AG04449 (cell line): Measurements from ENCODE around the gene R3HDM4.
"Not testable (repeated sequence)": the region's sequence is repeated elsewhere in the genome, so short reads cannot be mapped to it uniquely, and the experiment has no call there.

ENCODE experiments used
- CTCF ChIA-PET: fragments of 350-600 bp; formaldehyde crosslinking; extraction: SDS; loops from one replicate; lab custom pipeline; 2021; ENCODE audit warnings: antibody characterized with exemption; lab: Yijun Ruan, JAX
- POLR2A ChIA-PET: fragments of 400-600, 350-600 bp; formaldehyde crosslinking; extraction: SDS; loops from one replicate; lab custom pipeline; 2020; ENCODE audit warnings: antibody characterized with exemption, inconsistent platforms; lab: Yijun Ruan, JAX
- DNase-seq: peaks from one replicate; pipeline ENCODE4 v3.0.0-alpha.2; 2010; ENCODE audit warnings: low read depth, low spot score
- H3K4me3 ChIP-seq: 2 replicates; pipeline ENCODE4 v1.5.1; 2011; ENCODE audit warnings: low read depth, mild to moderate bottlenecking, control low read depth, low read length
- TF ChIP-seq, protein P1 (sequence below): IDR thresholded peaks from one replicate; pipeline ENCODE4 v1.5.1; 2011; ENCODE audit warnings: mild to moderate bottlenecking, moderate library complexity, low read length, control low read depth, inconsistent platforms; ENCODE audit not compliant: insufficient read depth; ENCODE audit errors: missing control alignments

R3HDM4 gene

DNA sequence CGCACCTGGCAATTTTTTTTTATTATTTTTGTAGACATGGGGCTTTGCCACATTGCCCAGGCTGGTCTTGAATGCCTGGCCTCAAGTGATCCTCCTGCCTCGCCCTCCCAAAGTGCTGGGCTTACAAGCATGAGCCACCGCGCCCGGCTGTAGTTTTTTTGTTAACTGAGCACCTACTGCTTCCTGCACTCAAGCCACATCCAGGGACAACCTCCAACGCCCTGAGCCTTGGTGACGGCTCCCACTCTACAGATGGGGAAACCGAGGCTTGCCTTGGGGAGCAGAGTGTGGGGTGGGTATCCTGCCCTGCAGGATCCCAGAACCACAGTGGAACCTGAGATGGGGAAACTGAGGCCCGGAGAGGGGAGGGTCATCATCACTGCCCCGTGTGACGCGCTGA, 57.9 kb downstream of the R3HDM4 start:
- no peak for DNase-seq
- POLR2A ChIA-PET: no interaction called here
- CTCF ChIA-PET: interaction anchor here (1.1 to 3.3 kb wide), 6 partner anchors 11 to 386 kb away, joined by 3 to 18 read pairs (median 6); partner anchors contain the start of gene WDR18
- H3K4me3 ChIP-seq: no peak overlapping the region
- TF ChIP-seq, protein P1, sequence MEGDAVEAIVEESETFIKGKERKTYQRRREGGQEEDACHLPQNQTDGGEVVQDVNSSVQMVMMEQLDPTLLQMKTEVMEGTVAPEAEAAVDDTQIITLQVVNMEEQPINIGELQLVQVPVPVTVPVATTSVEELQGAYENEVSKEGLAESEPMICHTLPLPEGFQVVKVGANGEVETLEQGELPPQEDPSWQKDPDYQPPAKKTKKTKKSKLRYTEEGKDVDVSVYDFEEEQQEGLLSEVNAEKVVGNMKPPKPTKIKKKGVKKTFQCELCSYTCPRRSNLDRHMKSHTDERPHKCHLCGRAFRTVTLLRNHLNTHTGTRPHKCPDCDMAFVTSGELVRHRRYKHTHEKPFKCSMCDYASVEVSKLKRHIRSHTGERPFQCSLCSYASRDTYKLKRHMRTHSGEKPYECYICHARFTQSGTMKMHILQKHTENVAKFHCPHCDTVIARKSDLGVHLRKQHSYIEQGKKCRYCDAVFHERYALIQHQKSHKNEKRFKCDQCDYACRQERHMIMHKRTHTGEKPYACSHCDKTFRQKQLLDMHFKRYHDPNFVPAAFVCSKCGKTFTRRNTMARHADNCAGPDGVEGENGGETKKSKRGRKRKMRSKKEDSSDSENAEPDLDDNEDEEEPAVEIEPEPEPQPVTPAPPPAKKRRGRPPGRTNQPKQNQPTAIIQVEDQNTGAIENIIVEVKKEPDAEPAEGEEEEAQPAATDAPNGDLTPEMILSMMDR: no peak

DNA sequence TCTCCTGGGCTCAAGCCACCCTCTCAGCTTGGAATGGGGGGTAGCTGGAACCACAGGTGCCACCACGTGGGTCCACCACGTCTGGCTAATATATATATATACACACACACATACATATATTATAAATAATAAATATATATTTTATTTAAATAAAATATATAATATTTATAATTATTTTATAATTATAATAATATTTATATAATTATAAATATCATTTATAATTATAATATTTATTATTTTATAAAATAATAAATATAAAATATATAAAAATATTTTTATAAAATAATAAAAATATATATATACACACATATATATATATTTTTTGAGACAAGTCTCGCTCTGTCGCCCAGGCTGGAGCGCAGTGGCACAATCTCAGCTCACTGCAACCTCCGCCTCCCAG, 58.5 kb downstream of the R3HDM4 start:
- POLR2A ChIA-PET: no interaction called here
- H3K4me3 ChIP-seq: no peak overlapping the region
- TF ChIP-seq, protein P1: no peak
- DNase-seq: no peak
- CTCF ChIA-PET: interaction anchor here (0.7 to 3.3 kb wide), 5 partner anchors 23 to 386 kb away, joined by 3 to 18 read pairs (median 3); partner anchors contain the start of gene WDR18

DNA sequence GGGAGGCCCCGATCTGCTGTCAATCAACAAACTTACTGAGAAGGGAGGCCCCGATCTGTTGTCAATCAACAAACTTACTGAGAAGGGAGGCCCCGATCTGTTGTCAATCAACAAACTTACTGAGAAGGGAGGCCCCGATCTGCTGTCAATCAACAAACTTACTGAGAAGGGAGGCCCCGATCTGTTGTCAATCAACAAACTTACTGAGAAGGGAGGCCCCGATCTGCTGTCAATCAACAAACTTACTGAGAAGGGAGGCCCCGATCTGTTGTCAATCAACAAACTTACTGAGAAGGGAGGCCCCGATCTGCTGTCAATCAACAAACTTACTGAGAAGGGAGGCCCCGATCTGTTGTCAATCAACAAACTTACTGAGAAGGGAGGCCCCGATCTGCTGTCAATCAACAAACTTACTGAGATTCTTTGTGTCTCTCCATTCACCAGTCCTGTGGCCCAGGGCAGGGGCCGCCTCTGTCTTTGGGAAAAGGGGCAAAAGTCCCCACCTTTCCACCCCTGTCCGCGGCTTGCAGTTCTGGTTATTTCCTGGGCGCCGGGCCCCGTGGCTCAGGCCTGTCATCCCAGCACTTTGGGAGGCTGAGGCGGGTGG, 59.3 kb downstream of the R3HDM4 start:
- DNase-seq, POLR2A ChIA-PET, H3K4me3 ChIP-seq: not testable (repeated sequence)
- CTCF ChIA-PET: interaction anchor here (1.5 kb wide), 1 partner anchor 387 kb away, joined by 3 read pairs; no protein-coding TSS in a partner anchor

DNA sequence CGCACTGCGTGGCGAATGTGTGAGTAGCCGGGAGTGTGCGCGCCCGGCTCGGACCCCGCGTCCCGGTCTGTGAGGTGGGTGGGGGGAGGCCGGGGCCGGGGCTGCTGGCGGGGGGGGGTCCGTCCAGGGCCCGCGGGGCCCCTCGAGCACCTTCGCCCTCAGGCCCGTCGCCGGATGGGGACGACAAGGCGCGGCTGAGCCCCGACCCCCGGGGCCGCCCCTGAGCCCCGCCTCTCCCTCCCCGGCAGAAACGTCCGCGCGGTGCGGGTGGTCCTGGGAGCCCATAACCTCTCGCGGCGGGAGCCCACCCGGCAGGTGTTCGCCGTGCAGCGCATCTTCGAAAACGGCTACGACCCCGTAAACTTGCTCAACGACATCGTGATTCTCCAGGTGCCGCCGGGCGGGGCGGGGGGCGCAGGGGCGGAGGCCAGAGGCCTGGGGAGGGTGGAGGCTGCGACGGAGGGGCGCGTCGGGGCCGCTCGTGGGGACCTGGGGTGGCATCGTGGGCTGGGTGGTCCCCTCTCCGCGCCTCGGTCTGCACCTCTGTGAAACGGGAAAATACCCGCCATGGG, 59.9 kb downstream of the R3HDM4 start:
- POLR2A ChIA-PET: no interaction called here
- DNase-seq: no peak
- CTCF ChIA-PET: no interaction called here
- TF ChIP-seq, protein P1: no peak
- H3K4me3 ChIP-seq: no peak overlapping the region

DNA sequence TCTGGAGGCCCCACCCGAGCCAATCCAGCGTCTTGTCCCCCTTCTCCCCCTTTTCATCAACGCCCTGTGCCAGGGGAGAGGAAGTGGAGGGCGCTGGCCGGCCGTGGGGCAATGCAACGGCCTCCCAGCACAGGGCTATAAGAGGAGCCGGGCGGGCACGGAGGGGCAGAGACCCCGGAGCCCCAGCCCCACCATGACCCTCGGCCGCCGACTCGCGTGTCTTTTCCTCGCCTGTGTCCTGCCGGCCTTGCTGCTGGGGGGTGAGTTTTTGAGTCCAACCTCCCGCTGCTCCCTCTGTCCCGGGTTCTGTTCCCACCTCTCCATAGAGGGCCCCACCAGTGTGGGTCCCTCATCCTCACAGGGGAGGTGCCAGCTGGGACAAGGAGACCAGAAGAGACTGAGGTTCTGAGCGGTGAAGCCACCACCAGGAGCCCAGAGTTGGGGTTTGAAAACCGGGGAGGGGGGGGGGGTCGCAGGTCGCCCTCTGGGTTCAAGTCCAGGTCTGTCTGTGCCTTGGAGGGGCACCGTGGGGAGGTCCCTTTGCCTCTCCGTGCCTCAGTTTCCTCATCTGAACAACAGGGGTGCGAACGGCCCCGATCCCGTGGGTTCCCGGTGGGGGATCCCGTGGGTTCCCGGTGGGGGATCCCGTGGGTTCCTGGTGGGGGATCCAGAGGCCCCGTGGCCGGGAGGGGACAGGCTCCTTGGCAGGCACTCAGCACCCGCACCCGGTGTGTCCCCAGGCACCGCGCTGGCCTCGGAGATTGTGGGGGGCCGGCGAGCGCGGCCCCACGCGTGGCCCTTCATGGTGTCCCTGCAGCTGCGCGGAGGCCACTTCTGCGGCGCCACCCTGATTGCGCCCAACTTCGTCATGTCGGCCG, 60.6 kb downstream of the R3HDM4 start, which contains the start of gene ELANE:
Gene ELANE, plus strand, starts transcription at position 168 of the 878 bp plus-strand sequence. Its CDS starts 26 bp downstream, at position 194.
- CTCF ChIA-PET: no interaction called here
- TF ChIP-seq, protein P1: no peak
- no peak for DNase-seq
- POLR2A ChIA-PET: no interaction called here
- no peak within 1 kb of the TSS for H3K4me3 ChIP-seq

DNA sequence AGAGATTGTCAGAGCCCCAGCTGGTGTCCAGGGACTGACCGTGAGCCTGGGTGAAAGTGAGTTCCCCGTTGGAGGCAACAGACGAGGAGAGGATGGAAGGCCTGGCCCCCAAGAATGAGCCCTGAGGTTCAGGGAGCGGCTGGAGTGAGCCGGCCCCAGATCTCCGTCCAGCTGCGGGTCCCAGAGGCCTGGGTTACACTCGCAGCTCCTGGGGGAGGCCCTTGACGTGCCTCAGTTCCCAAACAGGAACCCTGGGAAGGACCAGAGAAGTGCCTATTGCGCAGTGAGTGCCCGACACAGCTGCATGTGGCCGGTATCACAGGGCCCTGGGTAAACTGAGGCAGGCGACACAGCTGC, 62.1 kb downstream of the R3HDM4 start:
- ChIA-PET CTCF (interaction anchor here (1.4 to 3.1 kb wide), 4 partner anchors 8 to 67 kb away, joined by 3 to 27 read pairs (median 12); partner anchors contain the start of gene CFD), POLR2A (interaction anchor here (0.8 kb wide), 1 partner anchor 53 kb away, joined by 4 read pairs; no protein-coding TSS in a partner anchor)
- no peak overlapping the region; the same call in 1 of the 2 replicates for H3K4me3 ChIP-seq
- TF ChIP-seq, protein P1: no peak
- DNase-seq: no peak
